HG03045 (cell line): ENCODE measurements around the gene SPRY4.
"Not testable (repeated sequence)": the region's sequence is repeated elsewhere in the genome, so short reads cannot be mapped to it uniquely, and the experiment has no call there.

Source experiments
- ATAC-seq: cut with Tn5 transposase; IDR thresholded peaks from one replicate; pipeline ENCODE4 v1.9.1; 2021; ENCODE audit warnings: mild to moderate bottlenecking, moderate library complexity; ENCODE audit not compliant: unreplicated experiment

Gene SPRY4

GRCh38 chr5:142316051-142316450 is 8.8 kb downstream of the SPRY4 start:
- ATAC-seq, result no peak

- ATAC-seq, result no peak
Observed at GRCh38 chr5:142315096-142315900, 9.5 kb downstream of the SPRY4 start.

GRCh38 chr5:142314606-142315005 is 10.2 kb downstream of the SPRY4 start:
- ATAC-seq, result no peak

GRCh38 chr5:142314109-142314508 is 10.7 kb downstream of the SPRY4 start:
- no peak for ATAC-seq

- no peak for ATAC-seq
Observed at GRCh38 chr5:142313682-142314081, 11.1 kb downstream of the SPRY4 start.

GRCh38 chr5:142313275-142313674 is 11.5 kb downstream of the SPRY4 start:
- ATAC-seq, result no peak

GRCh38 chr5:142312399-142312798 is 12.4 kb downstream of the SPRY4 start:
- no peak for ATAC-seq

GRCh38 chr5:142311725-142312124 is 13.1 kb downstream of the SPRY4 start:
- no peak for ATAC-seq

- no peak for ATAC-seq
Observed at GRCh38 chr5:142310803-142311202, 14.0 kb downstream of the SPRY4 start.

GRCh38 chr5:142309747-142310318 is 15.0 kb downstream of the SPRY4 start:
- ATAC-seq, result no peak

GRCh38 chr5:142308358-142308757 is 16.5 kb downstream of the SPRY4 start:
- ATAC-seq, result no peak

GRCh38 chr5:142307146-142307890 is 17.5 kb downstream of the SPRY4 start:
- no peak for ATAC-seq

GRCh38 chr5:142306077-142306502 is 18.7 kb downstream of the SPRY4 start:
- no peak for ATAC-seq

- ATAC-seq, result no peak
Observed at GRCh38 chr5:142305211-142305610, 19.6 kb downstream of the SPRY4 start.

- ATAC-seq, result no peak
Observed at GRCh38 chr5:142304013-142304701, 20.7 kb downstream of the SPRY4 start.

GRCh38 chr5:142303565-142303964 is 21.3 kb downstream of the SPRY4 start:
- no peak for ATAC-seq

- no peak for ATAC-seq
Observed at GRCh38 chr5:142301540-142301939, 23.3 kb downstream of the SPRY4 start.

- no peak for ATAC-seq
Observed at GRCh38 chr5:142300677-142301076, 24.1 kb downstream of the SPRY4 start.

- ATAC-seq, result no peak
Observed at GRCh38 chr5:142298789-142299188, 26.0 kb downstream of the SPRY4 start.

- ATAC-seq, result not testable (repeated sequence)
Observed at GRCh38 chr5:142297786-142298185, 27.0 kb downstream of the SPRY4 start.

GRCh38 chr5:142296914-142297417 is 27.9 kb downstream of the SPRY4 start:
- no peak for ATAC-seq
